Measurements from ENCODE around the gene FIS1.
"Not testable (repeated sequence)": the region's sequence is repeated elsewhere in the genome, so short reads cannot be mapped to it uniquely, and the experiment has no call there.

FIS1 gene

GRCh38 chr7:101244375-101245146 is at the start of gene FIS1:
TSS of gene FIS1 (minus strand) at chr7:101245081. CDS start at chr7:101245004, 77 bp downstream.
- Mint-ChIP-seq H3K27ac (peak within 1 kb of the TSS; percentile 99), H3K9me3 (no peaks in the 10 kb centered on the region), H3K4me1 (ENCODE audit: low read depth) (peaks cover 24% of the 10 kb centered on the region), H3K36me3 (ENCODE audit: low read depth) (peaks cover 22% of the 10 kb centered on the region), H3K4me3 (peak within 1 kb of the TSS; percentile 99), H3K27me3 (ENCODE audit: low read depth) (no peaks in the 10 kb centered on the region)
- DNase-seq (ENCODE audit: low spot score), result peak; percentile 93

GRCh38 chr7:101294039-101294831 is 49.4 kb upstream of the FIS1 start:
- H3K4me3 Mint-ChIP-seq, result no peak overlapping the region
- no peak overlapping the region for H3K27ac Mint-ChIP-seq
- no peaks in the 10 kb centered on the region for H3K36me3 Mint-ChIP-seq (ENCODE audit: low read depth)
- DNase-seq (ENCODE audit: low spot score), result no peak
- H3K4me1 Mint-ChIP-seq (ENCODE audit: low read depth), result no peaks in the 10 kb centered on the region
- peaks cover 35% of the 10 kb centered on the region for H3K27me3 Mint-ChIP-seq (ENCODE audit: low read depth)
- no peaks in the 10 kb centered on the region for H3K9me3 Mint-ChIP-seq

- H3K4me3 Mint-ChIP-seq; DNase-seq (ENCODE audit: low spot score); H3K36me3 Mint-ChIP-seq (ENCODE audit: low read depth); H3K9me3 Mint-ChIP-seq; H3K4me1 Mint-ChIP-seq (ENCODE audit: low read depth); H3K27ac Mint-ChIP-seq: not testable (repeated sequence)
- H3K27me3 Mint-ChIP-seq (ENCODE audit: low read depth), result peaks cover 29% of the 10 kb centered on the region
Observed at GRCh38 chr7:101293069-101294021, 48.5 kb upstream of the FIS1 start.

GRCh38 chr7:101292566-101292965 is 47.7 kb upstream of the FIS1 start:
- H3K4me1 Mint-ChIP-seq (ENCODE audit: low read depth); H3K36me3 Mint-ChIP-seq (ENCODE audit: low read depth); H3K27ac Mint-ChIP-seq; H3K9me3 Mint-ChIP-seq; DNase-seq (ENCODE audit: low spot score); H3K4me3 Mint-ChIP-seq: not testable (repeated sequence)
- peaks cover 25% of the 10 kb centered on the region for H3K27me3 Mint-ChIP-seq (ENCODE audit: low read depth)

- peaks cover 25% of the 10 kb centered on the region for H3K27me3 Mint-ChIP-seq (ENCODE audit: low read depth)
- not testable (repeated sequence) for H3K27ac Mint-ChIP-seq; H3K36me3 Mint-ChIP-seq (ENCODE audit: low read depth); H3K4me1 Mint-ChIP-seq (ENCODE audit: low read depth); H3K9me3 Mint-ChIP-seq; H3K4me3 Mint-ChIP-seq
- DNase-seq (ENCODE audit: low spot score), result peak; percentile 26
Observed at GRCh38 chr7:101290186-101291037, 45.5 kb upstream of the FIS1 start.

- H3K27ac Mint-ChIP-seq; H3K9me3 Mint-ChIP-seq; H3K4me1 Mint-ChIP-seq (ENCODE audit: low read depth); H3K36me3 Mint-ChIP-seq (ENCODE audit: low read depth); H3K4me3 Mint-ChIP-seq; DNase-seq (ENCODE audit: low spot score): not testable (repeated sequence)
- H3K27me3 Mint-ChIP-seq (ENCODE audit: low read depth), result peaks cover 24% of the 10 kb centered on the region
Observed at GRCh38 chr7:101289687-101290086, 44.8 kb upstream of the FIS1 start.

GRCh38 chr7:101288439-101288838 is 43.6 kb upstream of the FIS1 start:
- Mint-ChIP-seq H3K4me3 (no peak overlapping the region), H3K27me3 (ENCODE audit: low read depth) (peaks cover 16% of the 10 kb centered on the region)
- DNase-seq (ENCODE audit: low spot score), result no peak

GRCh38 chr7:101287032-101287431 is 42.2 kb upstream of the FIS1 start:
- no peak overlapping the region for H3K4me3 Mint-ChIP-seq
- no peak for DNase-seq (ENCODE audit: low spot score)
- H3K36me3 Mint-ChIP-seq (ENCODE audit: low read depth), result no peaks in the 10 kb centered on the region
- H3K4me1 Mint-ChIP-seq (ENCODE audit: low read depth), result peaks cover 5% of the 10 kb centered on the region
- H3K9me3 Mint-ChIP-seq, result no peaks in the 10 kb centered on the region
- H3K27ac Mint-ChIP-seq, result no peak overlapping the region
- peaks cover 12% of the 10 kb centered on the region for H3K27me3 Mint-ChIP-seq (ENCODE audit: low read depth)

More at GRCh38 chr7:101288439-101288838, 43.6 kb upstream of the FIS1 start:
- H3K4me1 Mint-ChIP-seq (ENCODE audit: low read depth), result peaks cover 5% of the 10 kb centered on the region
- no peaks in the 10 kb centered on the region for H3K36me3 Mint-ChIP-seq (ENCODE audit: low read depth)
- H3K27ac Mint-ChIP-seq, result no peak overlapping the region
- no peaks in the 10 kb centered on the region for H3K9me3 Mint-ChIP-seq

- H3K27ac Mint-ChIP-seq; H3K4me3 Mint-ChIP-seq; H3K9me3 Mint-ChIP-seq; DNase-seq (ENCODE audit: low spot score); H3K4me1 Mint-ChIP-seq (ENCODE audit: low read depth); H3K36me3 Mint-ChIP-seq (ENCODE audit: low read depth): not testable (repeated sequence)
- peaks cover 12% of the 10 kb centered on the region for H3K27me3 Mint-ChIP-seq (ENCODE audit: low read depth)
Observed at GRCh38 chr7:101285880-101286279, 41.0 kb upstream of the FIS1 start.

GRCh38 chr7:101285171-101285570 is 40.3 kb upstream of the FIS1 start:
- H3K36me3 Mint-ChIP-seq (ENCODE audit: low read depth), result no peaks in the 10 kb centered on the region
- H3K27me3 Mint-ChIP-seq (ENCODE audit: low read depth), result peaks cover 8% of the 10 kb centered on the region
- no peak overlapping the region for H3K4me3 Mint-ChIP-seq
- no peaks in the 10 kb centered on the region for H3K9me3 Mint-ChIP-seq
- H3K27ac Mint-ChIP-seq, result no peak overlapping the region
- H3K4me1 Mint-ChIP-seq (ENCODE audit: low read depth), result peaks cover 5% of the 10 kb centered on the region
- no peak for DNase-seq (ENCODE audit: low spot score)

- H3K4me1 Mint-ChIP-seq (ENCODE audit: low read depth); H3K4me3 Mint-ChIP-seq; H3K27me3 Mint-ChIP-seq (ENCODE audit: low read depth); H3K9me3 Mint-ChIP-seq; H3K36me3 Mint-ChIP-seq (ENCODE audit: low read depth); H3K27ac Mint-ChIP-seq; DNase-seq (ENCODE audit: low spot score): not testable (repeated sequence)
Observed at GRCh38 chr7:101280912-101281311, 36.0 kb upstream of the FIS1 start.

GRCh38 chr7:101278461-101279292 is 33.8 kb upstream of the FIS1 start:
- Mint-ChIP-seq H3K9me3 (no peaks in the 10 kb centered on the region), H3K27ac (no peak overlapping the region), H3K4me3 (no peak overlapping the region), H3K36me3 (ENCODE audit: low read depth) (no peaks in the 10 kb centered on the region), H3K4me1 (ENCODE audit: low read depth) (no peaks in the 10 kb centered on the region), H3K27me3 (ENCODE audit: low read depth) (no peaks in the 10 kb centered on the region)
- DNase-seq (ENCODE audit: low spot score), result no peak

Data from T-helper 2 cell treated with Interferon-gamma antibody and Interleukin-4, amounts not matched to agents 5 μg/mL and 100 μg/mL, for 36 hours (primary cell).